Loucy (cell line): ENCODE measurements around the gene CNOT3.
A peak's percentile ranks its signal among the peaks of the same experiment; 100 is the strongest.

Experiments
- H2AFZ ChIP-seq: fragments of 200-600 bp; sonication (generic); 2 replicates; pipeline ENCODE4 v1.6.0; 2016; ENCODE audit warnings: antibody characterized with exemption, mild to moderate bottlenecking, low read length, moderate library complexity
- H3F3A ChIP-seq: fragments of 200-600 bp; 2 replicates; pipeline ENCODE4 v1.6.0; 2016; ENCODE audit warnings: antibody characterized with exemption, low read depth, mild to moderate bottlenecking
- H3K27me3 ChIP-seq: fragments of 200-600 bp; sonication (generic); 2 replicates; pipeline ENCODE4 v1.6.1; 2014; ENCODE audit warnings: low read length, mild to moderate bottlenecking; ENCODE audit not compliant: insufficient read depth, poor library complexity, severe bottlenecking
- H3K36me3 ChIP-seq: fragments of 200-600 bp; sonication (generic); 2 replicates; pipeline ENCODE4 v1.6.1; 2016; ENCODE audit warnings: low read length; ENCODE audit not compliant: insufficient read depth
- H3K4me1 ChIP-seq: fragments of 200-600 bp; sonication (generic); 2 replicates; pipeline ENCODE4 v1.5.1; 2014; ENCODE audit warnings: low read length, mild to moderate bottlenecking; ENCODE audit not compliant: insufficient read depth, poor library complexity, severe bottlenecking
- H3K4me2 ChIP-seq: fragments of 200-600 bp; sonication (generic); 2 replicates; pipeline ENCODE4 v1.6.0; 2014; ENCODE audit warnings: antibody characterized with exemption, low read length, low read depth, mild to moderate bottlenecking; ENCODE audit not compliant: poor library complexity, severe bottlenecking
- H3K4me3 ChIP-seq: fragments of 200-600 bp; sonication (generic); 2 replicates; pipeline ENCODE4 v1.5.1; 2014; ENCODE audit warnings: low read length, mild to moderate bottlenecking, mixed read lengths; ENCODE audit not compliant: poor library complexity, severe bottlenecking
- H3K79me2 ChIP-seq: fragments of 200-600 bp; sonication (generic); 2 replicates; pipeline ENCODE4 v1.6.1; 2014; ENCODE audit warnings: low read length; ENCODE audit not compliant: insufficient read depth
- H3K9ac ChIP-seq: fragments of 200-600 bp; sonication (generic); 2 replicates; pipeline ENCODE4 v1.6.0; 2014; ENCODE audit warnings: mild to moderate bottlenecking, low read depth, low read length, moderate library complexity; ENCODE audit not compliant: poor library complexity, severe bottlenecking
- H3K9me2 ChIP-seq: fragments of 200-600 bp; sonication (generic); replicated peaks from 2 replicates; pipeline ENCODE4 v1.6.1; 2016; ENCODE audit warnings: low read depth, low read length, mixed read lengths
- H3K9me3 ChIP-seq: fragments of 200-600 bp; sonication (generic); 2 replicates; pipeline ENCODE4 v1.6.1; 2014; ENCODE audit warnings: mild to moderate bottlenecking, antibody characterized with exemption, low read length, low read depth; ENCODE audit not compliant: insufficient read depth
- H4K20me1 ChIP-seq: fragments of 200-600 bp; sonication (generic); 2 replicates; pipeline ENCODE4 v1.6.0; 2014; ENCODE audit warnings: antibody characterized with exemption, low read length, mild to moderate bottlenecking; ENCODE audit not compliant: insufficient read depth, poor library complexity, severe bottlenecking
- CTCF ChIP-seq: fragments of 200-600 bp; sonication (generic); conservative IDR thresholded peaks from 2 replicates; pipeline ENCODE4 v1.5.1; 2014; ENCODE audit warnings: mild to moderate bottlenecking, antibody characterized with exemption, low read length
- EZH2phosphoT487 ChIP-seq: fragments of 200-600 bp; IDR thresholded peaks from 2 replicates; pipeline ENCODE4 v1.6.1; 2018; ENCODE audit warnings: antibody characterized with exemption, mild to moderate bottlenecking, moderate library complexity, borderline replicate concordance

CNOT3 gene

GRCh38 chr19:54172471-54173358, 35.2 kb downstream of the CNOT3 start, which contains the start of gene TMC4:
TSS of gene TMC4 (minus strand) at chr19:54173160. CDS start at chr19:54173117, 43 bp downstream.
- H3K4me3 ChIP-seq, result no peak within 1 kb of the TSS
- no peaks in the 10 kb centered on the region for H4K20me1 ChIP-seq
- H3K9ac ChIP-seq, result no peak within 1 kb of the TSS
- H2AFZ ChIP-seq, result no peak within 1 kb of the TSS
- H3F3A ChIP-seq, result no peaks in the 10 kb centered on the region
- H3K36me3 ChIP-seq, result no peaks in the 10 kb centered on the region
- no peaks in the 10 kb centered on the region for H3K9me3 ChIP-seq
- no peaks in the 10 kb centered on the region for H3K79me2 ChIP-seq
- H3K9me2 ChIP-seq, result no peaks in the 10 kb centered on the region
- no peaks in the 10 kb centered on the region for H3K27me3 ChIP-seq
- no peak within 1 kb of the TSS for H3K4me2 ChIP-seq
- TF ChIP-seq CTCF (0 out of 2 replicates have a peak, but pooled peaks have one; percentile 11), EZH2phosphoT487 (no peak)
- no peaks in the 10 kb centered on the region for H3K4me1 ChIP-seq

- no peaks in the 10 kb centered on the region for H3K79me2 ChIP-seq
- H3F3A ChIP-seq, result no peaks in the 10 kb centered on the region
- no peaks in the 10 kb centered on the region for H3K9me2 ChIP-seq
- H2AFZ ChIP-seq, result no peak overlapping the region
- no peak overlapping the region for H3K4me2 ChIP-seq
- H3K36me3 ChIP-seq, result no peaks in the 10 kb centered on the region
- no peak overlapping the region for H3K9ac ChIP-seq
- no peak for TF ChIP-seq CTCF
- TF ChIP-seq EZH2phosphoT487, result no peak
- H3K4me3 ChIP-seq, result no peak overlapping the region
- no peaks in the 10 kb centered on the region for H4K20me1 ChIP-seq
- H3K9me3 ChIP-seq, result no peaks in the 10 kb centered on the region
- H3K4me1 ChIP-seq, result no peaks in the 10 kb centered on the region
- no peaks in the 10 kb centered on the region for H3K27me3 ChIP-seq
These were observed 35.8 kb downstream of the CNOT3 start for GRCh38 chr19:54173359-54173699.

- Histone ChIP-seq H3K9me2 (no peaks in the 10 kb centered on the region), H3K9me3 (no peaks in the 10 kb centered on the region), H3K4me3 (no peak overlapping the region), H4K20me1 (peaks cover under 1% of the 10 kb centered on the region), H3K36me3 (no peaks in the 10 kb centered on the region; the same call in 1 of the 2 replicates), H3F3A (no peaks in the 10 kb centered on the region), H3K79me2 (no peaks in the 10 kb centered on the region), H3K4me1 (no peaks in the 10 kb centered on the region), H3K4me2 (no peak overlapping the region), H3K27me3 (no peaks in the 10 kb centered on the region), H3K9ac (no peak overlapping the region), H2AFZ (no peak overlapping the region)
- no peak for TF ChIP-seq EZH2phosphoT487
- TF ChIP-seq CTCF, result no peak
These were observed 36.6 kb downstream of the CNOT3 start for GRCh38 chr19:54173951-54174834.
